HUDEP-2 (cell line): ENCODE results near the gene MRPS18A.
"Not testable (repeated sequence)": the region's sequence is repeated elsewhere in the genome, so short reads cannot be mapped to it uniquely, and the experiment has no call there.

Experiments used
- DNase-seq, 76 experiments: peaks; one replicate each; lab custom pipeline; 2025; ENCODE audit not compliant: unreplicated experiment in 76 of 76; lab: John Stamatoyannopoulos, UW

Gene MRPS18A

GRCh38 chr6:43673444-43674084 is 14.0 kb downstream of the MRPS18A start:
- DNase-seq: no peak

GRCh38 chr6:43671801-43672690 is 15.5 kb downstream of the MRPS18A start:
- DNase-seq: no peak

- DNase-seq: peak in 1 of 76 experiments; percentile 4
These were observed 16.4 kb downstream of the MRPS18A start for GRCh38 chr6:43671011-43671800.

- DNase-seq: no peak
These were observed 17.0 kb downstream of the MRPS18A start for GRCh38 chr6:43670623-43670986.

- DNase-seq: peak in 20 of 76 experiments; percentile 8 to 57 (median 34)
These were observed 17.5 kb downstream of the MRPS18A start for GRCh38 chr6:43669922-43670622.

- DNase-seq: peak in 2 of 76 experiments; percentile 24 to 46
These were observed 18.3 kb downstream of the MRPS18A start for GRCh38 chr6:43669050-43669921.

GRCh38 chr6:43668151-43669028 is 19.2 kb downstream of the MRPS18A start:
- DNase-seq: peak in 74 of 76 experiments; percentile 41 to 90 (median 77)

GRCh38 chr6:43667245-43668150 is 20.1 kb downstream of the MRPS18A start:
- DNase-seq: peak in 70 of 76 experiments; percentile 23 to 97 (median 68)

GRCh38 chr6:43666196-43666920 is 21.2 kb downstream of the MRPS18A start:
- no peak for DNase-seq

GRCh38 chr6:43665376-43665775 is 22.2 kb downstream of the MRPS18A start:
- no peak for DNase-seq

GRCh38 chr6:43662948-43663347 is 24.6 kb downstream of the MRPS18A start:
- not testable (repeated sequence) for DNase-seq

GRCh38 chr6:43658161-43658560 is 29.4 kb downstream of the MRPS18A start:
- no peak for DNase-seq

GRCh38 chr6:43657221-43657802 is 30.3 kb downstream of the MRPS18A start:
- DNase-seq: no peak

GRCh38 chr6:43652822-43653221 is 34.8 kb downstream of the MRPS18A start:
- not testable (repeated sequence) for DNase-seq

- no peak for DNase-seq
These were observed 39.3 kb downstream of the MRPS18A start for GRCh38 chr6:43648248-43648647.

GRCh38 chr6:43647613-43648012 is 40.0 kb downstream of the MRPS18A start:
- no peak for DNase-seq

GRCh38 chr6:43645613-43645964 is 42.0 kb downstream of the MRPS18A start:
- DNase-seq: no peak
